Stimulated activated CD4-positive, alpha-beta T cell treated with anti-CD3 and anti-CD28 coated beads, Interleukin-15, amount 100 ng/mL, for 24 hours (primary cell): ENCODE results near the gene MTMR3.
"Not testable (repeated sequence)": the region's sequence is repeated elsewhere in the genome, so short reads cannot be mapped to it uniquely, and the experiment has no call there.

ENCODE experiments used
- DNase-seq: peaks from one replicate; pipeline ENCODE4 v3.0.0-alpha.2; 2020

The MTMR3 gene

DNA sequence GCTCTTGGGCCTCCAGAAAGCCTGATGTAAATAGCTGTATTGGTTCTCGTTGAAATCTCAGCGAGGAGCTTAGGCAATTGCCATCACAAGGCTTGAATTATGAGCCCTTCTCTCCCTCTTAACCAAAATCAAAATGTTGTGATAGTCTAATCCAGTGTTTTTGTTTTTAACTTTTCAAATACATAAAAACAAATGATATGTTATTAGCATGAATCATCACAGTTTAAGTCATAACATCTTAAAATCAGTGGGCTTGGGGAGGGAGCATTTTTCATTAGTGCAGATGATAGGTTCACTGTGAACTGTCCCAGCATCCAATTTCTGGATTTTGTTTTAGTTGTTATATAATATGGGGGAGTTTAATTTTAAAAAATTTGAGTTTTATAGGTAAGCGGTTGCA lies 148.4 kb downstream of the MTMR3 start:
- DNase-seq = no peak

DNA sequence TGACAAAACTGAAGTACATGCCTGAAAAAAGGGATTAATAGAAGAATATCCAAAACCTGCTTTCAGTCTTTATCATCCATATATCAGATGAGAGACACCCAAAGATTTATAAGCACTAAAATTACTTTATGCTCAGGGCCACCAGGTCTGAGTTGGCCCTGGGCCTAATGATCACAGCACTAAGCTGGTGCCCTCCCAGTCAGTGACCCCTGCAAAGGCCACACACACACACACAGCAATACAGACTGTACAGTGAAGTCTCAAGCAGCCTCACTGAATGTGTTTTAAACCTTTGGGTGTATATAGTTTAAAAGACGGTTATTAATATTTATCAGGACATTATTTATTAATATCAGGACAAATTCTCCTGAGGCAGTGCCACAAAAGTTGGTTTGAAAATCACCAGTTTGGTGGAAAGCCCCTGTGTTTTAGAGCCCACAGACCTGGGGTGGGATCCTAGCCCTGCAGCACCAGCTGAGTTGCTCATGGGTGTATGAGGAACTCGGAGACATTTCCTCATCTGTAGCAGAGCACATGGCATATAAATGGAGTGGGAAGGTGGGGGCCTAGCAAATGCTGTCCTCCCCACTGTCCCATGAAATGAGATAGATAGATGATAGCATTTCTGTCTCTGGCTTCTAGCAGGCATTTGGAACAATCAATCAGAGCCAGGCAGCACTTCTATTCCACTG lies 148.9 kb downstream of the MTMR3 start:
- no peak for DNase-seq

DNA sequence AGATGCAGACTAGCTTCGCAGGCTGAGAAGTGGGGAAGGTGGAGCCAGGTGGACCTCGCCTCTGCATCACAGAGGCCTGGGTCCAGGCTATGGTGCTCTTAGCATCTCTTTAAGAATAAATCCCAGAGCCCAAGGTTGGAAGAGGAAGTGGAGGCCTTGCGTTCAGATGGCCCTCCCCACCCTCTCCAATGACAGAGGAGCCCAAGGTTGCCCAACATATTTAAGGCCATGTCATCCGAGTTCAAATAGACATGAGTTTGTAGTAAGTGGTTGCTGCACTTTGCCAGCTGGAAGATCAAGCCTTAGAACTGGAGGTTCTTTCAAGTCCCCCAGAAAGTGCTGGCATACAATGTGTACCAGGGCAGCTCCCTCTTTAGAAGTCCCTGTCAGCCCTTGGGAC lies 150.2 kb downstream of the MTMR3 start:
- no peak for DNase-seq

DNA sequence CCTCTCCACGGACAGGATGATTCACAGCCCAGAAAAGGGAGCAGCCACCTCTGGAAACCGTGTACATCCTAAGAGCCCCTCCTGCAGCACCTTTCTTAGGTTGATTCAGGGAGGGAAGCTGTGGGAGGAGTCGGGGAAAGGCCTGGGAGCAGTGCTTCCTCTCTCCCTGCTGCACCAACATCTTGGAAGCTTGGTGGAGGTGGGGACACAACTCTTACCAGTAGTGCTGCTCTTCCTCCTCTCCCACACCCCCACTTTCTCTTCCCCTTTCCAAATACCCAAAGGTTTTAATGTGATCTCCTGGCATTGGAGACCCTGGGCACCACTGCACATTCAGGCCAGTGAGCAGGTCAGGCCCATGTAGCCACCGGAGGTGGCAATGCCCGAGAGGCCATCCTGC lies 150.9 kb downstream of the MTMR3 start:
- no peak for DNase-seq

DNA sequence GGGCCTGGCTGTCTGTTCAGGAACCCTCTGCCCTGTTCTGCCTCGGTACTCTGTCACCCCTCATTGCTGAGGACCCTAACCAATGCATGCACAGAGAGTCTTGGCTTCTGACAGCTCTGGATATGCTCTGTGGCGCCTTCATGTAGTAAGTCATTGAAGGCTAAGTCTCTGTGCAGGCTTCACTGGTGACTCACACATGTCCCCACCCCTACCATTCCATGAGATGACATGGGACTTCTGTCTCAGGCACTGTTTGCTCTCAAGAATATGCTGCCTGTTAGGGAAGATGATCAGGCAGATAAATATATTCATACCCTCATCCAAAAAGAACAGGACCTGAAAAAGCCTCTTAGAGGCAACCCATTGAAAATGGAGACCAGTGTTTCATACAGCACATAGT lies 153.7 kb downstream of the MTMR3 start:
- no peak for DNase-seq

DNA sequence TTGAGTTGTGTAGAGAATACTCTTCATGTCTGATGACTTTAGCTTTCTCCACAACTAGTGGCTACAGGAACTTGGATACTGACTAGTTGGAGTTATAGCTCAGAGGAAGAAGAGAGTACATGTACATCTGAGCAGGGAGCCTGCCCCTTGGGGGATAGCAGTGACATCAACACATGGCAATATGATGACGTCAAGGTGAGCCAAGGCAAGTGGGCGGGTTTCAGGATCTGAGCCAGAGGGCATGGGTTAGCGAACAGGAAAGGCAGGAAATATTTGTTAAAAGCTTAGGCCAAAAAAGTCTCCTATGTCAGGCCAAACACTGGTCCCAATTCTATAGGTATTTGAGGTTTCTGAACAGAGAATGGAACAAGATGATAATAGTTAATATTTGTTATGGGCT lies 155.2 kb downstream of the MTMR3 start:
- no peak for DNase-seq

DNA sequence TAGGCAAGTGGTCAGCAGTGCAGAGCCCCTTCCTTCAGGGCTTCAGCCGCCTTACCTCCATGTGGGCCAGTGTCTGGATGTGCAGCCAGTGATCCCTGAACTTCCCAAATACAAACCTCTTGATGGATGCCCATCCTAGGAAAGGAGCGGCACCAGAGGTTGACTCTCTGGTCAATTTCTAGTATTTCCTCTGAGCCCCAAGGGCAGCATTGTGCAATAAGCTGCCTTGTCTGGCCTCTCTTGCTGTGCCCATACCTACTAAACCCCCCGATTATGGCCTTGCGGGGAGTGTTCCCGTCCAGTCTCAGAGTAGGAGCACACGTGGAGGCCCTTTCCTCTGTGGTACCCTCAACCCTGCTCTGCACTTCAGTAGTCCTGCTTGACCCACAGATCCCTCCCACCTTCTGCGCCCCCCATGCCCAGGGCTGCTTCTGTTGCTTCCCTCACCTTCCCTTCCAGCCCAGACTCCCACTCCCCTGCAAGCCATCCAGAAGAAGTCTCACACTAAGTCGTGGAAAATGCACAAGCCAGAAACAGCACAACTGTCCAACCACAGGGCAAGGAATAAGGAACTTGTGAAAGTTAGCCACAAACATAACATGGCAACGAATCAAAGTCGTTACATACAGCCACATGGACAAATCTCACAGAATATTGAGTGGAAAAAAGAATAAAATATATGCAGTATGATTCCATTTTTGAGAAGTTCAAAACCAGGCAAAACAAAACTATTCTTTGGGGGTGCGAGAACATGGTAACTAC lies 157.7 kb downstream of the MTMR3 start:
- no peak for DNase-seq

DNA sequence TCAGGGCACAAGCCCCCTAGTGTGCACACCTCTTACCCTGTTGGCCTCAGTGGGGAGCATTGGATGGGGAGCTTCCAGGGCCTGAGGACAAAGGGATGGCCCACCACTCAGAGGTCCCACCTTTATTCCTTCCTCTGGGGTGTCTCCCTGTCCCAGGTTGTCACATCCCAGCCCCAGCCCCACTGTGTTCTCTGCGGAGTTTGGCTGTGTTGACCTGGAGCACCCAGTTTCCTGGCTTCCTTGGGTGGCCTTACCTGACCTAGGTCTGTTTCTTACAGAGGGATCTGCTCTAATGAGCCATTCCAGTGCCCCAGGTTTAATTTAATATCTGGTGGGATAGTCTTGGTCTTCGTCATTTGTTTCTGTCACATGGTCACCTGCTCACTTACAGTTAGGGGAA lies 158.5 kb downstream of the MTMR3 start:
- no peak for DNase-seq

DNA sequence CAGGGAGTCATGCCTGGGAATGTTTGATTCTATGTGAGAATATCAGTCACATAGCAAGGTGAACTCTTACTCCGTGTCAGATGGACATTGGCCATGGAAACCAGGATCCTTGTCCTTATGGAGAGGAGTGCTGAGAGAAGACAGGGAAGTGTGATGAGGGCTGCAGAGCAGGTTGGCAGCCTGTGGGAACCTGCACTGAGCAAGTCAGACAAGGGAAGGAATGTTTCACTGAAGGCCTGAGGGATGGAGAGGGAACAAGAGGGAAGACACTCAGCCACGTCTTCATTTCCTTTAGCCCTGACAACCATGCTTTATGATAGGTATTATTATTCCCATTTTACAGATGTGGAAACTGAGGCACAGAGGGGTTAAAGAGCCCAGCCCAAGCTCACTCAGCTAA lies 158.9 kb downstream of the MTMR3 start:
- no peak for DNase-seq

DNA sequence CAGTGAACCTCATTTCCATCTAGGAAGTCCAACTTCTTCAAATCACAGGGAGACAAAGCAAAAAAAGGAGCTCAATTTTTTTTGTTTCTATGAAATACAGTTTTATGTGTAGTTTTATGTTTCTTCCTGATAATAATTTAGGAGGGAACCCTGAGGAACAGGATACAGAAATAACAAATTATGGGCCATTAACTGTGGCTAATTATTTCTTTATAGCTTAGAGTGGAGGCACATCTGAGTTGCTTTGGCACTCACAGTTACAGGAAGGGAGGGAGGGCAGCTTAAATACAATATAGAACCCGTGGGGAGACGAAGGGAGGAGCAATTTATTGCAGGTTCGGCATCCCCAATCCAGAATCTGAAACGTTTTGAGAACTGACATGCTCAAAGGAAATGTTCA lies 160.2 kb downstream of the MTMR3 start:
- DNase-seq = no peak

DNA sequence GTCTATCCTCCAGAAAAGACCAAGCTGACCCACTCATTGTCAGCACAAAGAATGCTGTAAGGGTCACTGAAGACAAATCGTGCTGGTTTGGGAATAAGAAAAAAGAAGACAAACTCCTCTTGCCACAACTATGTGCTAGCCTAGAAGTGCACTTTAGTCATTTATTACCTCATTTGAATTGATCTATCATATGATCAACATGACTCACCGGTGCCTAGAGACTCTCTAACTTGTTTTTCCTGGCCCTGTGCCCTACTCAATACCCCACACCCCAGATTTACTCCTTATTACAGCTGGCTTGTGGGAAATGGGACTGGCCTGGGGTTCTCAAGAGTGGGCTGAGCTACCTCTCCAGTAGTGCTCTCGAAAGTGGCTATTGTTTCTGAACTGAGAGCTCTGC lies 161.4 kb downstream of the MTMR3 start:
- no peak for DNase-seq

DNA sequence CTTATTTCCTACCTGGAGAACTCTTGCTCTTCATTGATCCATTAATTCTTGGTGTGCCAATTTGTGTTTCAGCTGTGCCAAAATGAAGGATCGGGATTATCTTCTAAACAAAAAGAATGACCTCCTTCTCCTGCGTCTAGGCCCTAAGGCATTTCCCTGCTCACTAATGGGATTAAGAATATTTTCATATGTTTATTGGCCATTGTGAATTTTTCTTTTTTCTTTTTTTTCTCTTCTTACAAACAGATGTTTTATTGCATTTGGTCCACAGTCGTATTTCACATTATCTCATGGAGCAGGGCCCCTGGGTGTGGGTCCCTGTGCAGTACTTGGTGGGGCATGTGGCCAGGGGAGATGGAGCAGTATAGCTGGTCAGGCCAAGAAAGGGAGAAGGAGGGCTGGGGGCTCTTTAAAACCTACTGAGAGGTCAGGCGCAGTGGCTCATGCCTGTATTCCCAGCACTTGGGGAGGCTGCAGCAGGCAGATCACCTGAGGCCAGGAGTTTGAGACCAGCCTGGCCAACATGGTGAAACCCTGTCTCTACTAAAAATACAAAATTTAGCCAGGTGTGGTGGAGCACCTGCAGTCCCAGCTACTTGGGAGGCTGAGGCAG lies 162.0 kb downstream of the MTMR3 start:
- DNase-seq = no peak

DNA sequence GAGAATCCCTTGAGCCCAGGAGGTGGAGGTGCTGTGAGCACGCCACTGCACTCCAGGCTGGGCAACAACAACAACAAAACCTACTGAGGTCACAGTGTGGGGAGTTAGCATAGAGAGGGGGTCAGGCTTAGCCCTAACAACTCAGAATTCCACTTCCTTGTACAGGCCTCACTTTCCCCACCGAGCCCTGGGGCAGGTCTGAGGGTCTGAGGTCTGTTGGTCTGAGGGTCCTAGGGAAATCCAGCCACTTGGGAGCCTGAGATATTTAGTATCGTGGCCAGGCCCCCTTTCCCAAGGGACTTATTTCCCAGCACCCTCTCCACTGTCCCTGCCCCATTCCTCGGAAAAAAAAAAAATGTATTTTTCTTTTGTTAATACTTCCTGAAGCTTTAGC lies 162.5 kb downstream of the MTMR3 start:
- no peak for DNase-seq

DNA sequence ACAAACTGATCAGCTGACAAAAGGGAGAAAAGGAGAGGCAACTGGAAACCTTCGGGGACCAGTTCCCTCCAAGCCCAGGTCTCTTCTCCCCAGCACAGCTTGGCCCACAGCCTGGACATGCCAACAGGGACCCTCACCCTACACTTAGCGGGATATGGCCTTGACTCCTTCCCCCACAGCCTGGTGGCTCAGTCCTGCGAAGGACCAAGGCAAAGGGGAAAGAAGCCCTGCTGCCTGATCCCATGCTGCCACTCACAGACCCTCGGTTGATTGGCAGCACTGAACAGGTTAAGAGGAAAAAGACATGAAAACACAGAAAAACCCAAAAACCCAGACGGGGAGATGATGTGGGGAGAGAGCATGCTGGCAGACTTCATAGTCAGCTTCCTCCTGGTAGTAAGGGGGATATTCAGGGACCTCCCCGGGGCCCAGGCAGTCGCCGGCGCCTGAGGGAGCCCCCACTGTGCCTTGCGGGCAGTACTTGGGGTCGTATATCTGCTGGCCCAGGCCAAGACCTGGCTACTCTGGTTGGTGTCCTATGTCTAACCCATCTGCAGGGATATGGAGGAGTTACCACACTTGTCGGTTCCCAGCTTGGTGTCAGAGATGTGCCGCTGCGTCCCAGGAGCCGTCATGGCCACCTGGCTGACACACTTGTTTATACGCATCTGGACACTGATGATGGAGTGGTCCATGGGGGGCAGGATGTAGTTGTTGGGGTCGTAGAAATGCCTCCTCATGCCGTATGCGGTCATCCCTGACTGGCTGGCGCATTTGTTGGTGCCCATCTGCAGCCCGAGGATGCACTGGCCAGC lies 163.1 kb downstream of the MTMR3 start:
- DNase-seq = no peak

DNA sequence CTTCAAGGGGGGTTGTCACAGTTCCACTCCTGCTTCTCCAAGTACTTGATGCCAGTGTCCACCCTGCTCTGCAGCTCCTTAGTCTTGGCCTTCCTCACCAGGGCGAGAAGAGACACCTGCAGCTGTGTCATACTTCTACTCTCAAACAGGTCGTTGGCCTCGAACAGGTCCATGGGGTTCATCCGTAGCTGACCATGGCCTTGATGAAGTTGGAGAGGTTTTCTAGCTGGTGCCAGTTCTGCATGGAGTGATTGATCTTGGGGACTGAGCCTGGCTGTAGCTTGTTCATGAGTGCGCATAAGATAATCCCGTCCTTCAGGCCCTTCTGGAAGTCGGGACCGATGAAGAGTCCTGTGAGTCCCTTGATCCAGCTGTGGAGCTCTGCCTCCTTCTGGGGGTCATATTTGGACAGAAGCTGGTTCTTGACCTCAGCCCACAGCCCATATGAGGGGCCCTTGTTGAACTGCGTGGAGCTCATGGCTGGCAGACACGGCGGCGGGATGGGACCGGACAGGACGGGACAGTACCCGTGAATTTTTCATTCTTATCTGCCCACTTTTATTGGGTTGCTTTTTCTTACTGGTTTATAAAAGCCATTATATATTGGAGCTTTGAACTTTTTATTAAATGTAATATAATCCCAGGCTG lies 163.9 kb downstream of the MTMR3 start:
- no peak for DNase-seq

DNA sequence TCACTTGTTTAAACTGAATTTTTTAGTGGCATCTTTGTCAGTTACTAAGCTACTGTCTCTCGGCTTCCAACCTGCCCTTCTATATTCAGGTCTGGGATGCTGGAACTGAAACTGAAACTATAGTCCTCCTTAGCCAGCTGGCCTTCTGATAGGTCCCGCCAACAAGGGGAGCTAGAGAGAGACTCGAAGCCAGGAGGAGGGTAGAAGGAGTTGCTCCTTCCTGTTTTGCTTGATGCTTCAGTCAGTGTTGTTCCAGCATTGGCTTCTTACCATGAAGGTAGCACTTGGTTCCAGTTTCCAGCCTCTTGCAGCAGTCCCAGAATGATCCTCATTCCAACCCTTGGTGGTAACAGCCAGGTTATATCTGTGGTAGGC lies 164.4 kb downstream of the MTMR3 start:
- no peak for DNase-seq

DNA sequence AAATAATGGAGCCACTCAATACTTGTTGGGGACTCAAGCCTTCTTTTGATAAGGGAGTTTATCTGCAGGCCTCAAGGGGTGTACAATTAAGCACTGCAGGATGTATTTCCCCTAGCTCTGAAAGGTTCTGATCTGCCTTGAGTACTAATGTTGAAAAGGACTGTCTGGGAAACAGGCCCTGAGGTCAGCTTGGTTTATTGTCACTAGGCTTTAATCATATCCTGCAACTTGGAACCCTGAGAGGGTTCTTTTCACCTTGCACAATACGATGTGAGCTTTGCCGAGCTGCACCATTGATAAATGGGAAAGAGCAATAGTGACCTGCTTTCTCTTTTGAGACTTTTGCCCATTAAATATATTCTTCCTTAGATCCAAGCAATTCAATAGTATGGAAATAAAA lies 165.7 kb downstream of the MTMR3 start:
- DNase-seq = no peak

DNA sequence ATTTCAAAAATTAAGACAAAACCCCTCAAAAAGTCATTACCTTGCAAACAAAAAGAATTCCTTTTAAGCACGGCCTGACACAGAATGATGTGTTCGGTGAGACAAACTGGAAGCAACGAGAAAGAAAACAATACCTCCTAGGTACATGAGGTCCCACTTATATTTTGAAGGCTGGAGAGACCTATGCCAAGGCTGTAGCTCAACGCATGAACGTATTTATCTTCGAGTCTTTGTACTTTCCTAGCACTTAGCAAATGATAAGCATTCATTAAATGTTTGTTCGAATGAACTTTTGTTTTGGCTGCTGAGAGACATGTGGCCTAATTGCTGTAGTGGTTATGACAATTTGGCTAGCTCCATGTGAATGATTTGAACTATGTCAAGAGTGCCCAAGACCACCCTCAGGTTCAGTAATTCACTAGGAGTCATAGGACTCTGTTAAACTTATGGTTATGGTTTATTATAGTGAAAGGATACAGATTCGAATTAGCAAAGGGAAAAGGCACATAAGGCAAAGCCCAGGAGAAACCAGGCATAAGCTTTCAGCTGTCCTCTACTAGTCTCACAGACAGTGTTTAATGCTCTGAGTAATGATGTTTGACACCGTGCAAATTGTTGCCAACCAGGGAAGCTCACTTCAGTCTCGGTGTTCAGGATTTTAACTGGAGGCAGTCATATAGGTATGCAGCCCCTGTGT lies 171.2 kb downstream of the MTMR3 start:
- no peak for DNase-seq

DNA sequence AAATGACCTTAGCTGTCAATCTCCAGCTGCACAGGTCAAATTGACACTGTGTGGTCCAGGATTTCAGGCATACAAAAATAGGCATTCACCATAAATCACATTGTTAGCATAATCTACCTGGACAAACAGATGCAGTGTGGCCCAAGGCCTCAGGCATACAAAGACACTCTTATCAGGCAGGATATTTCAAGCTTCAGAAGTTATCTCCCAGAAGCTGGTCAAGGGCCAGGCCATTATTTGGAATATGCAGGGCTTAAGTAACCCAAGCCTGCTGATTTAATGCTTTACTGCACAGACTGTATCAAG lies 171.7 kb downstream of the MTMR3 start:
- no peak for DNase-seq

DNA sequence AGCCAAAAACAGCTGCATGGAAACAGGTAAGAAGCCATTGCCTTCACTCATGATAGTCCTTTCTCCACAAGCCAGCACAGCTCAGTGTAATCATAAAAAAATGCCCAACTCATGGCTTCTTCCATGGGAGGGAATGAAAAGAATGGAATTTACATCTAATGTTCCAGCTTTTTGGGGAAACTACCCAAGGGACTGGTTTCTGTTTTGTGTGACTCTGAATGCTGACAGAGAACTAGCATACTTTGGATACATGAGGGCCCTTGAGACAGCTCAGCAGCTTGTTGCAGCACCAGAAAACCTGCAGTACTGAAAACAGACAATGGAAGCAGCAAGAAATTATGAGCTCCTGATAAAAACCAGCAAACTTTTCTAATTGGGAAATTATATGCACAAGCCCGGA lies 173.0 kb downstream of the MTMR3 start:
- no peak for DNase-seq

DNA sequence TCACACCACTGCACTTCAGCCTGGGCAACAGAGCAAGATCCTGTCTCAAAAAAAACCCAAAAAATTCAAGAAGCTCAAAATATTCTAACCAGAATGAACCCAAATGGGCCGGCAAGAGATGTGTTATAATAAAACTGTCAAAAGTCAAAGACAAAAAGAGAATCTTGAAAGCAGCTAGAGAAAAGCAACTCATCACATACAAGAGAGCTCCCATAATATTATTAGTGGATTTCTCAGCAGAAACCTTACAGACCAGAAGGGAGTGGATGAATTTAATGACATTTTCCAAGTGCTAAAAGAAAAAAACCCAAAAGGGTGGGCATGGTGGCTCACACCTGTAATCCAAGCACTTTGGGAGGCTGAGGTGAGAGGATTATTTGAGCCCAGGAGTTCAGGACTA lies 174.4 kb downstream of the MTMR3 start:
- DNase-seq = no peak

DNA sequence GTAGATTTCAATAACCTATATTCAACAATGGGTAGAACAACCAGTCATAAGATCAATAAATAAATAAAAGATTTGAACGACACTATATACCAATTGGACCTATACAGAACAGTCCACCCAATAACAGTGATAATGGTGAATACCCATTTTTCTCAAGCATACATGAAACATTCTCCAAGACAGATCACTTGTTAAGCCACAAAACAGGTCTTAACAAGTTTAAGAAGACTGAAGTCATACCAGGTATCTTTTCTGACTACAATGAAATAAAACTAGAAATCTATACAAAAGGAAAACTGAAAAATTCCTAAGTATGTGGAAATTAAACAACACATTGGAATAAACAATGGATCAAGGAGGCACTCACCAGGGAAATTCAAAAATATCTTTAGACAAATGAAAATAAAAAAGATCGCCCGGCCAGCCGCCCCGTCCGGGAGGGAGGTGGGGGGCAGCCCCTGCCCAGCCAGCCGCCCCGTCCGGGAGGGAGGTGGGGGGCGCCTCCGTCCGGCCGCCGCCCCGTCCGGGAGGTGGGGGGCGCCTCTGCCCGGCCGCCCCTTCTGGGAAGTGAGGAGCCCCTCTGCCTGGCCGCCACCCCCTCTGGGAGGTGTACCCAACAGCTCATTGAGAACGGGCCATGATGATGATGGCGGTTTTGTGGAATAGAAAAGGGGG lies 176.5 kb downstream of the MTMR3 start:
- not testable (repeated sequence) for DNase-seq
